Left kidney (tissue), 2 donors: Measurements from ENCODE around the gene S100PBP. TPM values are rescaled to one million over a fixed set of nuclear protein-coding genes. Genes with fewer than 3 reads are reported as not detected.
"Not testable (repeated sequence)": the region's sequence is repeated elsewhere in the genome, so short reads cannot be mapped to it uniquely, and the experiment has no call there.

Experiments
- DNase-seq: peaks from one replicate; pipeline ENCODE4 v3.0.0-alpha.2; 2013
- polyA plus RNA-seq: library from polyadenylated mRNA; unstranded; fragments of 120-200 nt; gene quantifications from one replicate; pipeline ENCODE4 v1.2.1, GENCODE V29; 2013; ENCODE audit not compliant: insufficient read length

The S100PBP gene
- polyA plus RNA-seq, 1 donor: 57.7 TPM

- DNase-seq: no peak
These were observed 35.4 kb upstream of the S100PBP start for GRCh38 chr1:32782086-32782485.

DNA sequence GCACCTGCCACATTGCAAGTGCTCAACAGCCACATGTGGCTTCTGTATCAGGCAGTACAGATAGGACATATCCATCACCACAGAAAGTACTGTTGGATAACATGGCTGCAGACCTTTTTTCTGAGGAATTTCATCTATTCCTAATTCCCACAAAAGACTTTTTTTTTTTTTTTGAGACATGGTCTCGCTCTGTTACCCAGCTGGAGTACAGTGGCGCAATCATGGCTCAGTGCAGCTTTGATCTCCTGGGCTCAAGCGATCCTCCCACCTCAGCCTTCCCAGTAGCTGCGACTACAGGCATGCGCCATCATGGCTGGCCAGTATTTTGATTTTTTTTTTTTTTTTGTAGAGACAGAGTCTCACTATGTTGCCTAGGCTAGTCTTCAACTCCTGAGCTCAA, 33.6 kb upstream of the S100PBP start:
- DNase-seq: no peak

GRCh38 chr1:32784817-32785216, 32.6 kb upstream of the S100PBP start:
- DNase-seq: no peak

GRCh38 chr1:32786856-32787255, 30.6 kb upstream of the S100PBP start:
- DNase-seq: no peak

- not testable (repeated sequence) for DNase-seq
These were observed 28.1 kb upstream of the S100PBP start for GRCh38 chr1:32789356-32789755.

GRCh38 chr1:32791881-32792280, 25.6 kb upstream of the S100PBP start:
- no peak for DNase-seq

DNA sequence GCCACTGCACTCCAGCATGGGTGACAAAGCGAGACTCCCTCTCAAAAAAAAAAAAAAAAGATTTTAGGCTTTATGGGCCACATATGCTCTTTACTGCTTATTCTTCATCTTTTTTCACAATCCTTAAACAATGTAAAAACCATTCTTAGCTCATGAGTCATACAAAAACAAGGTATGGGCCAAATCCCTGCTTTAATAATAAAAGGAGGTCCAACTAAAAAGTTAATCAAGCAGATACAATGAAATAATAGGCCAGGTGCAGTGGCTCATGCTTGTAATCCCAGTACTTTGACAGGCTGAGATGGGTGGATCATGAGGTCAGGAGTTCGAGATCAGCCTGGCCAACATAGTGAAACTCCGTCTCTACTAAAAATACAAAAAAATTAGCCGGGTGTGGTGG, 21.7 kb upstream of the S100PBP start:
- DNase-seq: not testable (repeated sequence)

DNA sequence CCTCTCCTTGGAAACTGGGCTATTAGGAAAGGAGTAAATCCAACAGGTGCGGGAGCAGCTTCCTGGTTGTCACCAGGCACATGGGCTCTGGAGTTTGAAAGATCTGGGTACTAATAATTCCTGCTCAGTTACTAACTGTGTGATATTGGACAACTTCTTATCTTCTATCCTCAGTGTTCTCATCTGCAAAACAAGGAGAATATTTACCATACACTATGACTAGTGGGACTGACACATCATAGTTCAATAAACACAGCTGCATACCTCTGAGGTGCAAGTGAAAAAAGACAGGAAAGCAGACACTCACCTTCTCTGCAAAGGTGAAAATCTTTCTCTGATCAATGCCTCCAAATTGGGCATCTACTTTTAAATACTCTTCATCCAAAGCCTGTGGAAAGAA, 20.0 kb upstream of the S100PBP start:
- no peak for DNase-seq

DNA sequence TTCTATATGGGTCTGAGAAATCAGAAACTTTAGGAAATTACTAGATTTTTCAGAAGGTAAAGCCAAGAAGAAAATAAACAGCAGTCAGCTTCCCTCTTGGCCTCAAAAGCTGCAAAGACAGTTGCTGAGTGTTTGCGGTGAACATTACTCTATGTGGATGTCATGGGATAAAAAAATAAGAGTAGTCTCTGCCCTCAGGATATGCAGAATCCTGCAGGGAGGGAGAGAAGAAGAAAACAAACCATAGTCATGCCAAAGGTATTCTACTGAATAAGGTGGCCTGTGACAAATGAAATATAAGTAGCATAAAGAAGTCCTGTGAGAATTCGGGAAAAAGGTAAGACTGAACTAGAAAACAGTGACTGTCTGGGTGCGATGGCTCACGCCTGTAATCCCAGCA, 19.3 kb upstream of the S100PBP start:
- DNase-seq: no peak

DNA sequence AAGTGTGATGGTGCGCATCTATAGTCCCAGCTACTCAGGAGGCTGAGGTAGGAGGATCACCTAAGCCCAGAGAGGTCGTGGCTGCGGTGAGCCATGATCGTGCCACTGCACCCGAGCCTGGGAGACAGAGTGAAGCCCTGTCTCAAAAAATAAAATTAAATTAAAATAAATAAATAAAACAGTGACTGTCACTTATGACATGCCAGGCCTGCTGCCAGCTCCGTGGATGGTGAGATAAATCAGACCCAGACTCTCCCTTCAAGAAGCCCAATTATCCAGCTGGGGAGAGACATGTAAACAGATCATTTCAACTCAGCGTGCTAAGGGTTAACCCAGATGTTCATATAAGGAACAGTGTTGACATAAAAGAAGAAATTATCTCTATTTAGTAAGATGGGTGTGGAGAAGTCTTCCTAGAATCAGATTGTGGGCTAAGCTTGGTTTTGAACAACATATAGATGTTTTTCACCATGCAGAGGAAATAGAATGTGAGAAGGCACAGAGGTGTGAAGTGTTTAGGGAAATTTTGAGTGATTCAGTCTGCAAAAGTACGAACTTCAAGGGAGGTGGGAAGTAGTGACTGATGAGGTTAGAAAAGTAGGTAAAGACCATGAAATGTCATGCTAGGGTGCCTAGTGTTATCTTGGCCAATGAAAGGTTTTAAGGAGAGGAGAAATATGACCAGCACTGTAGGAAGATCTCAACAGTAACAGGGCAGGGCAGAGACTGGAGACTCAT, 18.6 kb upstream of the S100PBP start:
- no peak for DNase-seq

DNA sequence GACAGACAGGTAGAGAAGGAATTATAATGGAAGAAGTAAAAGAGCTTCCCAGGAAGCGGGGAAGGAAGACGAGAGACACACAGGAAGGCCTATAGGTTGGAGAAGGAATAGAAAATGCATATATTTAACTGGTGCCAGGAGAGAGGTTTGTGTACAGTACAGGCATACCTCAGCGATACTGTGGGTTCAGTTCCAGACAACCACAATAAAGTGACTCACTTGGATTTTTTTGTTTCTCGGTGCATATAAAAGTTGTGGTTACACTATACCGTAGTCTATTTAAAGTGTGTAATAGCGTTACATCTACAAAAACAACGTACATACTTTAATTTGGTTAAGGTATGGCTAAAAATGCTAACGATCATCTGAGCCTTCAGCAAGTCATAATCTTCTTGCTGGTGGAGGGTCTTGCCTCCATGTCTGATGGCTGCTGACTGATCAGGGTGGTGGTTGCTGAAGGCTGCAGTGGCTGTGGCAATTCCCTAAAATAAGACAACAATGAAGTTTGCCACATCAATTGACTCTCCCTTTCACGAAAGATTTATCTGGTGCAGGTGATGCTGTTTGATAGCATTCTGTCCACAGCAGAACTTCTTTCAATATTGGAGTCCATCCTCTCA, 16.2 kb upstream of the S100PBP start:
- DNase-seq: no peak

- DNase-seq: not testable (repeated sequence)
These were observed 13.0 kb upstream of the S100PBP start for GRCh38 chr1:32804460-32804859.

DNA sequence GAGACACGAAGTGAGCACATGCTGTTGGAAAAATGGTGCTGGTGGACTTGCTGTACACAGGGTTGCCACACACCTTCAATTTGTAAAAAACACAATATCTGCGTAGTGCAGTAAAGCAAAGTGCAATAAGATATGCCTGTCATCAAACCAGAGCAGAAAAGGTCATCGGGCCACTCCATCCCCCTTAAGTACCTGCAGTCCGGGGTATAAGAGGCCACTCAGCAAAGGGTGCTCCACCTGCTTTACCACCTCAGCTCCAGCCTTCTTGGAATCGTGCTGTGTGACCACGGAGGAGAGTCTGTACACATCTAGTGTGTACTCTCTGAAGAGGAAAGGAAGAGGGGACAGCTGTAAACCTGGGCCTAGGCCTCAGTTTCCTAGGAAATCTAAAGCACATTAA, 11.2 kb upstream of the S100PBP start:
- DNase-seq: no peak

DNA sequence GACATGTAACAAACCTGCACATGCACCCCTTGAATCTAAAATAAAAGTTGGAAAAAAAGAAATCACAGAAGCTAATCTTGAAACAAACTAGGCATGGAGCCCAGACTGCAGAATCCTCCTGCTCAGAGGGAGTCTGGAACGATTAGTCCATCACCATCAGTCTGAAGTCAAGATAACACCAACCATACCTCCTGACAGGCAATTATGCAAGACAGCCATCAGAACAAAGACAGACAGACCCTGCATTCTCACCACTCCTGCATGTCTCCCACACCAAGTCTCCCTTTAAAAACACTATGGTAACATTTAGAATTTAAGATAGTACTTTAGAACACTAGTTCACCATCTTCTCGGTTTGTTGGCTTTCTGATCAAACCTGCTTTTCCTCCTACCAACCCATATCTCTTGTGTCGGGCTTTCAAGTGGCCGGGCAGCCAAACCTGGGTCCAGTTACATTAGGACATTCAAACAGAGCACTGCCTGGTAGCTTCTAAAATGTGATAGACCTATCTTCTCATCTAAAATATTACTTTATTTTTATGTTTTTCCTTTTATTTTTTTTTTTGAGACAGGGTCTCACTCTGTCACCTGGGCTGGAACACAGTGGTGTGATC, 10.4 kb upstream of the S100PBP start:
- DNase-seq: no peak

DNA sequence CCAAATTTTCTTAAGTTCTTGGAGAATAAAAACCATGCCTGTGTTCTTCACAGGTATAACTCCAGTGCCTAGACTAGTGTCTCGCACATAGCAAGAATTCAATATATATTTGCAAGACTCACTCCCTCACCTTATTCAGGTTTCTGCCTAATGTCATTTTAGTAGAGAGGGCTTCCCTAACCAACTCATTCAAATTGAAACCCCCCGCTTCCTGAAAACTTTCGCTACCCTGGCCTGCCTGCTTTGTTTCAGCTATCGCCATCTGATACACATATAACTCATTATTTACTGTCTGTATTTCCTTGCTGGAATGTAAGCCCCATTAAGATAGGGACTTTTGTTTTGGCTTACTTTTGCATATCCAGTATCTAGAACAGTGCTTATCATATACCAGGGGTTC, 8.9 kb upstream of the S100PBP start:
- DNase-seq: no peak

GRCh38 chr1:32810358-32810757, 7.1 kb upstream of the S100PBP start:
- no peak for DNase-seq

DNA sequence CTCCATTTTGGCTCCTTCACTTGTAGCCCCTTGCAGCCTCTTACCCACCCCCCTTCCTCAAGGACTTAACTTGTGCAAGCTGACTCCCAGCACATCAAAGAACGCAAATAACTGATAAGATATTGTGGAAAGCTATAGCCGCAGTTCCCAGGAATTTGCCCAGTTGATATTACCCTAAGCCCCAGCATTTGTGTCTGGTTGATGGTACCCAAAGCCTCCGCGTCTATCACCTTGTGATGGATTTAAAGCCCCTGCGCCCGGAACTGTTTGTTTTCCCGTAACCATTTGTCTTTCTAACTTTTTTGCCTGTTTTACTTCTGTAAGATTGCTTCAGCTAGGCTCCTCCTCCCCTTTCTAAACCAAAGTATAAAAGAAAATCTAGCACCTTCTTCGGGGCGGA, 6.2 kb upstream of the S100PBP start:
- no peak for DNase-seq

DNA sequence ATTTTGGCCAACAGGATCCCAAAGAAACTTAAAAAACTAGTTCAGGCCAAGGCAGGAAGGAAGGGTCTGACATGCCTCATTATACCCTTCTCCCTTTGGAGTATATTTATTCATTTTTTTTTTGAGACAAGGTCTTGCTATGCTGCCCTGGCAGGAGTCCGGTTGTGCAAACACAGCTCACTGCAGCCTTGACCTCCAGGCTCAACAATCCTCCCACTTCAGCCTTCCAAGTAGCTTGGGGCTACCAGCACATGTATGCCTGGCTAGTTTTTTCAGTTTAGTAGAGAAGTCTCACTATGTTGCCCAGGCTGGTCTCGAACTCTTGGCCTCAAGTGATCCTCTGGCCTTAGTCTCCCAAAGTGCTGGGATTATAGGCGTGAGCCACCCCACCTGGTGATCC, 5.5 kb upstream of the S100PBP start:
- DNase-seq: no peak

DNA sequence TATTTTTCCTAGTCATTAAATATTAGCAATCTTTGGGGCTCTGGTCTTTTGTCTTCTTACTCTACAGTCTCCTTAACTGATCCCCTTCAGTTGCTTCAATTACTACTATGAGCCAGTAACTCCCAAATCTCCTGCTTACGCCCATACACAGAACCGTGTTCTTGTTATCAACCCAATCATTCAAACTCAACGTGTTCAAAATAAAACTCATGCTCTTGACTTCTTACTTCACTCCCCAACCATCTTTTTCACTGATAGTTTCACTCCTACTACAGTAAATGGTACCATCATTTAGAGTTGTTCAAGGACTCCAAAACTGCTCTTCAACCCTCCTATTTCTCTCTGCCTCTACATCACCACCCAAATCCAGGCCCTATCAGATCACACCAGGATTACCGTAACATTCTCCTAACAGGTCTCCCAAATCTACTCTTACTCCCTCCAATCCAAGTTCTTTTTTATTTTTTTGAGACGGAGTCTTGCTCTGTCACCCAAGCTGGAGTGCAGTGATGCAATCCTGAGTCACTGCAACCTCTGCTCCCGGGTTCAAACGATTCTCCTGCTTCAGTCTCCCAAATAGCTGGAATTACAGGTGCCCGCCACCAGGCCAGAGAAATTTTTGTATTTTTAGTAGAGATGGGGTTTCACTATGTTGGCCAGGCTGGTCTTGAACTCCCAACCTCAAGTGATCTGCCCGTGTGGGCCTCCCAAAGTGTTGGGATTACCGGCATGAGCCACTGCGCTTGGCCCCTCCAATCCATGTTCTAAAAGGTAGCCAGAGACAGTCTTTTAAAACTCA, 3.3 kb upstream of the S100PBP start:
- DNase-seq: no peak

GRCh38 chr1:32816676-32817158, 736 bp upstream of the S100PBP start:
- peak; percentile 6 for DNase-seq

DNA sequence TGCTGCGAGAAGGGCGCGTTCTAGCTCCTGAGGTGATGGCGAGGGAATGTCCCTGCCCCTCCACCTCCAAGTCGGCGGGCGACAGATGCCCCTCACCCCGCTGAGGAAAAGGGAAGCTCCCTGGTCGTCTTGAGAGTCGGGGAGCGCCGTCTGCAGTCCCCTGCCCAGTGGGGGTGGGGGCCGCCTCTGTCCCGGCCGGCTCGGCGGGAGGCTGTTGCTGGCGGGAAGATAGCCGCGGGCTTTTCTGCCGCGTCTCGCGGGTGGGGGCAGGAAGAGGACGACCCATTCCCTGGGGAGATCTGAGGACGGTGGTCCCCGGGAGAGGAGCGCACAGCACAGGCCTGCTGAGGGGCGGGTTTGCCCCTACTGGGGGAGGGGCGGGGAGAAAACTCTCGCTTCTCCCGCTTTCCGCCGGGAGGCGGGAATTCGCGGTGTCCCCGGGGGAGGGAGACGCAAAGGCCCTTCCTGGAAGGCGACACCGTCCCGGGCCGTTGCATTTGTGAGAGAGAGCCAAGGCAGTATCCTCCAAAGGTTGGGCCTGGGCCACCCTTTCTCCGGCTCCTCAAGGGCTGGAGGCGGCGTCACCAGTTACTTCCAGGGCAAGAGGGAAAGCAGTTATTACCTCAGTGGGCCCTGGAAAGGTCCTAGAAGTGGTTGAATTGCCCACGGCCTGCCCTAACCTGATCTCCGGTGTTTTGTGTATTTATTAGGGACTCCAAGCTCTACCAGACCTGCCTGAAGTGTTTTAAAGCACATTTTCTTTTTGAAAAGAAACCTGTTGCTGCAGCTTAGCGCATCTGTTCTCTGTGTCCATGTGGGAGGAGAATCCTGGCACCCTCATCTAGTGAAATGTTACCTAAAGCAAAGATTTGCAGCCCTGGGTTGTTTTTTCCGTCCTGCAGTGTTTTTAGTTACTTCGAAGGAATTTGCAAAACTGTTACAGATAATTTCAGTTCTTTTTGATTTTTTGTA, 648 bp downstream of the S100PBP start:
- DNase-seq: peak; percentile 84
